Heart left ventricle (tissue), 13 donors: ENCODE results near the gene PP2D1.

ENCODE experiments used
- CTCF ChIP-seq, 12 donors: fragments of 200-600 bp; sonication (generic) in 4 of 12; IDR thresholded peaks; one replicate each; pipeline versions ENCODE4 v1.5.0 to v1.8.0; 2018 to 2022; ENCODE audit warnings: antibody characterized with exemption in 12 of 12, mild to moderate bottlenecking in 5 of 12
- POLR2A ChIP-seq, 2 donors: fragments of 450-650 bp; IDR thresholded peaks; one replicate each; pipeline ENCODE4 v1.6.1; 2017; ENCODE audit warnings: antibody characterized with exemption in 2 of 2, mild to moderate bottlenecking in 2 of 2, moderate library complexity in 2 of 2
- donor health status: ischemic (EF 13 %, LVEDD 7.1; RV severe dilation, severe dysfunction).
- donor health status: DM: no; HTN: yes; CAD: no.
- donor health status: DM: no; HTN: no; CAD: no.
- donor health status: ischemic (EF 25% LVEDD 6.9; RV normal size, moderate dysfunction).
- donor health status: ischemic (EF 25% LVEDD 5.7; RV mildly dilated, moderate dysfunction).
- donor health status: ischemic (EF 35%, LVEDD 5.7; RV mildly dilated, moderate dysfunction).
- donor health status: nonischemic (EF 11% LVEDD 7.7; RV severe dilation, severe dysfunction).
- donor health status: DM: yes; HTN: yes; CAD: no.
- donor health status: PGD.
- donor health status: ischemic (EF 29% LVEDD 5.4; RV normal size, mild dysfunction).
- donor health status: nonischemic (EF 23%, LVEDD 6.1; RV moderate dilation, normal function).

GRCh38 chr3:20012164-20012563, at the start of gene PP2D1:
- TF ChIP-seq POLR2A (IDR thresholded peaks at IDR 0.05) (no peak), CTCF (IDR thresholded peaks at IDR 0.05) (no peak)
